Sigmoid colon (tissue), 4 donors: Measurements from ENCODE around the gene TTI1.

Source experiments
- CTCF ChIP-seq, 4 experiments: fragments of 450-650 bp in 3 of 4; fragments of 200-600 bp in 1 of 4; IDR thresholded peaks; one replicate each; pipeline ENCODE4 v1.5.1; 2016 to 2019; ENCODE audit warnings: antibody characterized with exemption in 4 of 4, mild to moderate bottlenecking in 3 of 4, moderate library complexity in 2 of 4
- EP300 ChIP-seq, 4 donors: sonication (generic); formaldehyde crosslinking; IDR thresholded peaks; one replicate each; pipeline ENCODE4 v1.6.1; 2017; ENCODE audit warnings: antibody characterized with exemption in 4 of 4
- POLR2A ChIP-seq, 2 donors: fragments of 450-650 bp; IDR thresholded peaks; one replicate each; pipeline ENCODE4 v1.6.1; 2016; ENCODE audit warnings: antibody characterized with exemption in 2 of 2, mild to moderate bottlenecking in 2 of 2, moderate library complexity in 2 of 2
- POLR2AphosphoS5 ChIP-seq, 4 donors: sonication (generic); formaldehyde crosslinking; IDR thresholded peaks; one replicate each; pipeline ENCODE4 v1.6.1; 2017; ENCODE audit warnings: antibody characterized with exemption in 4 of 4

GRCh38 chr20:38029453-38029852, 3.8 kb downstream of the TTI1 start:
- TF ChIP-seq CTCF (IDR thresholded peaks at IDR 0.05) = no peak
- TF ChIP-seq POLR2A (IDR thresholded peaks at IDR 0.05) = no peak
- TF ChIP-seq POLR2AphosphoS5 (IDR thresholded peaks at IDR 0.05) = no peak
- TF ChIP-seq EP300 (IDR thresholded peaks at IDR 0.05) = no peak
